Tracheal epithelial cell (primary cell): Measurements from ENCODE around the gene NKAIN4. TPM values are rescaled to one million over a fixed set of nuclear protein-coding genes. Genes with fewer than 3 reads are reported as not detected.

Source experiments
- total RNA-seq: library from RNA; depleted of rRNA; stranded (reverse); fragments of >200 nt; gene quantifications from 2 replicates; pipeline ENCODE4 v1.2.1, GENCODE V29; 2014

The NKAIN4 gene
- total RNA-seq, result 1.2 TPM in 1 of 2 replicates, not detected in the other

GRCh38 chr20:63254232-63254605 lies at the start of gene NKAIN4:
Gene NKAIN4 (minus strand): TSS chr20:63254463. CDS start chr20:63254450, 13 bp downstream.

GRCh38 chr20:63292904-63293303 lies 38.6 kb upstream of the NKAIN4 start, which contains the start of gene COL20A1:
Gene COL20A1 (plus strand): TSS chr20:63293186. CDS start chr20:63295108, 1,922 bp downstream.

GRCh38 chr20:63272105-63273058 lies 18.1 kb upstream of the NKAIN4 start, which contains the start of gene ARFGAP1:
Gene ARFGAP1 (plus strand): TSS chr20:63272813. CDS start chr20:63275581, 2,768 bp downstream.

GRCh38 chr20:63235399-63235983 lies 18.8 kb downstream of the NKAIN4 start, which contains the start of gene BIRC7:
Gene BIRC7 (plus strand): TSS chr20:63235905. CDS start chr20:63236097, 192 bp downstream.

GRCh38 chr20:63216041-63216848 lies 38.0 kb downstream of the NKAIN4 start, which contains the start of gene YTHDF1:
Gene YTHDF1 (minus strand): TSS chr20:63216131. CDS start chr20:63215892, 239 bp downstream.

Other genes with a start within 250 kb of the NKAIN4 start
- not detected in 2 replicates for gene BHLHE23, start 247.5 kb downstream of the NKAIN4 start, total RNA-seq
- 19.3 and 26.0 TPM in 2 replicates for gene YTHDF1, start 38.3 kb downstream of the NKAIN4 start, total RNA-seq
- 0.72 TPM in 1 of 2 replicates, not detected in the other for gene BIRC7, start 18.6 kb downstream of the NKAIN4 start, total RNA-seq
- gene ARFGAP1, start 18.4 kb upstream of the NKAIN4 start, total RNA-seq, result 34.5 and 55.9 TPM in 2 replicates
- not detected in 2 replicates for gene COL20A1, start 38.7 kb upstream of the NKAIN4 start, total RNA-seq
- not detected in 2 replicates for gene CHRNA4, start 106.9 kb upstream of the NKAIN4 start, total RNA-seq
- not detected in 2 replicates for gene KCNQ2, start 218.2 kb upstream of the NKAIN4 start, total RNA-seq
- 0.43 and 0.96 TPM in 2 replicates for gene EEF1A2, start 244.6 kb upstream of the NKAIN4 start, total RNA-seq